GM21360 (cell line): ENCODE measurements around the gene CALCOCO2.
"Not testable (repeated sequence)": the region's sequence is repeated elsewhere in the genome, so short reads cannot be mapped to it uniquely, and the experiment has no call there.

Source experiments
- ATAC-seq: cut with Tn5 transposase; IDR thresholded peaks from one replicate; pipeline ENCODE4 v1.9.1; 2021; ENCODE audit warnings: mild to moderate bottlenecking, moderate library complexity; ENCODE audit not compliant: unreplicated experiment

The CALCOCO2 gene

GRCh38 chr17:48830840-48831548 lies at the start of gene CALCOCO2:
Gene CALCOCO2 (plus strand): TSS chr17:48831035. CDS start chr17:48841708, 10,673 bp downstream.
- peak; percentile 64 for ATAC-seq

GRCh38 chr17:48787828-48788227 lies 43.0 kb upstream of the CALCOCO2 start:
- no peak for ATAC-seq

GRCh38 chr17:48790607-48791127 lies 40.2 kb upstream of the CALCOCO2 start:
- ATAC-seq: no peak

- no peak for ATAC-seq
These were observed 39.5 kb upstream of the CALCOCO2 start for GRCh38 chr17:48791128-48792032.

- no peak for ATAC-seq
These were observed 38.6 kb upstream of the CALCOCO2 start for GRCh38 chr17:48792033-48792798.

GRCh38 chr17:48795444-48796162 lies 35.2 kb upstream of the CALCOCO2 start:
- no peak for ATAC-seq

- not testable (repeated sequence) for ATAC-seq
These were observed 34.7 kb upstream of the CALCOCO2 start for GRCh38 chr17:48796163-48796522.

GRCh38 chr17:48799069-48799723 lies 31.6 kb upstream of the CALCOCO2 start:
- ATAC-seq: no peak

GRCh38 chr17:48800626-48801217 lies 30.1 kb upstream of the CALCOCO2 start:
- ATAC-seq: no peak

GRCh38 chr17:48804936-48805411 lies 25.9 kb upstream of the CALCOCO2 start:
- peak; percentile 62 for ATAC-seq

GRCh38 chr17:48809182-48809581 lies 21.7 kb upstream of the CALCOCO2 start:
- no peak for ATAC-seq

GRCh38 chr17:48812001-48812400 lies 18.8 kb upstream of the CALCOCO2 start:
- no peak for ATAC-seq

GRCh38 chr17:48814504-48814903 lies 16.3 kb upstream of the CALCOCO2 start:
- ATAC-seq: no peak

GRCh38 chr17:48815311-48815710 lies 15.5 kb upstream of the CALCOCO2 start:
- ATAC-seq: no peak

- ATAC-seq: no peak
These were observed 14.4 kb upstream of the CALCOCO2 start for GRCh38 chr17:48816438-48816773.

GRCh38 chr17:48816774-48817590 lies 13.9 kb upstream of the CALCOCO2 start, which contains the start of gene TTLL6:
Gene TTLL6 (minus strand): TSS chr17:48817229. CDS start chr17:48817072, 157 bp downstream.
- ATAC-seq: peak; percentile 94

GRCh38 chr17:48818361-48818841 lies 12.4 kb upstream of the CALCOCO2 start:
- no peak for ATAC-seq

- ATAC-seq: no peak
These were observed 11.4 kb upstream of the CALCOCO2 start for GRCh38 chr17:48819466-48819865.
